Measurements from ENCODE around the gene PTPRM.

The PTPRM gene

GRCh38 chr18:8386669-8387380 lies 819.7 kb downstream of the PTPRM start:
- H4K20me1 ChIP-seq (ENCODE audit: insufficient read depth) = no peaks in the 10 kb centered on the region
- no peaks in the 10 kb centered on the region for H3K36me3 ChIP-seq (ENCODE audit: insufficient read depth)
- H3K4me1 ChIP-seq (ENCODE audit: low read depth, poor library complexity, severe bottlenecking) = no peaks in the 10 kb centered on the region
- H3K9ac ChIP-seq = no peak overlapping the region
- H3K4me3 ChIP-seq (IDR thresholded peaks at IDR 0.05; ENCODE audit: insufficient read depth, low read depth, low read length) = no peak overlapping the region
- TF ChIP-seq CTCF (conservative IDR thresholded peaks at IDR 0.05; ENCODE audit: low read depth, low read length) = no peak
- H3K27me3 ChIP-seq (ENCODE audit: insufficient read depth, low read depth) = no peaks in the 10 kb centered on the region
- no peak overlapping the region for H3K27ac ChIP-seq
- no peak overlapping the region for H2AFZ ChIP-seq (ENCODE audit: low read depth)
- no peak overlapping the region for H3K4me2 ChIP-seq
- H3K79me2 ChIP-seq (ENCODE audit: insufficient read depth, low read depth) = no peaks in the 10 kb centered on the region

DNA sequence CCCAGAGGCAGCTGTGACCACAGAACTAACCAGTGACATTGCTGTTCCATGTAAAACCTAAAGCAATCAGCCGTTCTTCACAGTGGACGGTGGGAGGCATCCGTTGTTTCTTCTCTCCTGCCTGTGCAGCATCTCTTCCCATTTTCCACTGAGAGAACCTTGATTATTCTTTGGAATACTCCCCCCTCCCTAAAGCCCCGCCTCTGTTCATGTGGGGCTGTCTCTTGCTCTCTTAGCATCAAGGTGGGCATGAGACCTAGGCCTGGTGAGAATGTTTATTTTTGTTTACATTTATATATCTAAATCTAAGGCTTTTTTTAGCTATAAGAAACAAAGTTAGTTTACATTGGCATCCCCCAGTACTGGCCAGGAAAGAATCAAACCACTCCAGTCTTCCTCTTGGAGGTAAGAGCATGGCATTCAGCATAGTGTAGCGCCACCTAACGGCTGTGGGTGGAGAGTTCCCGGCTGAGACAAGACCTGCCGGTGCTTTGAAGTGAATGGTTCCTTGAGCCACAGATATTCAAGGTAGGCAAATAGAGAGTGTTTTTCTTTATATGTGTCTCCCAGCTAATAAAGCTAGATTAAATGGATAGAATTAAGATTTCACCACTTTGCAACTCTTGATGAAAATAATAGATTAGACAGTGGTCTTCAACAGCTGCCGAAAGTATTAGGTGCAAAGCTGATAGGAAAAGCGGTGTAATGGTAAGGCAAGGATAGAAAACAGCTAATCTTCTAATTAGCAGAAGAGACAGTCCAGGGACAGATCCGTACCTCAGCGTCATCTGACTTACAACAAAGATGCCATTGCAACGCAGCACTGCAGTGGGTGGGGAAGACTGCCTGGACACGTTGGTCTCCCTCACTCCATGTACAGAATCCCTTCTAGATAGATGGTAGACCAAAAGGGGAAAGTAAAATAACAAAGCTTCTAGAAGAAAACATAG lies 822.5 kb downstream of the PTPRM start:
- no peak overlapping the region for H2AFZ ChIP-seq (ENCODE audit: low read depth)
- no peak overlapping the region for H3K4me3 ChIP-seq (IDR thresholded peaks at IDR 0.05; ENCODE audit: insufficient read depth, low read depth, low read length)
- H3K36me3 ChIP-seq (ENCODE audit: insufficient read depth) = no peaks in the 10 kb centered on the region
- H4K20me1 ChIP-seq (ENCODE audit: insufficient read depth) = no peaks in the 10 kb centered on the region
- no peaks in the 10 kb centered on the region for H3K4me1 ChIP-seq (ENCODE audit: low read depth, poor library complexity, severe bottlenecking)
- no peaks in the 10 kb centered on the region for H3K79me2 ChIP-seq (ENCODE audit: insufficient read depth, low read depth)
- TF ChIP-seq CTCF (conservative IDR thresholded peaks at IDR 0.05; ENCODE audit: low read depth, low read length) = peak; percentile 79
- H3K9ac ChIP-seq = no peak overlapping the region
- no peak overlapping the region for H3K4me2 ChIP-seq
- H3K27ac ChIP-seq = no peak overlapping the region
- no peaks in the 10 kb centered on the region for H3K27me3 ChIP-seq (ENCODE audit: insufficient read depth, low read depth)

DNA sequence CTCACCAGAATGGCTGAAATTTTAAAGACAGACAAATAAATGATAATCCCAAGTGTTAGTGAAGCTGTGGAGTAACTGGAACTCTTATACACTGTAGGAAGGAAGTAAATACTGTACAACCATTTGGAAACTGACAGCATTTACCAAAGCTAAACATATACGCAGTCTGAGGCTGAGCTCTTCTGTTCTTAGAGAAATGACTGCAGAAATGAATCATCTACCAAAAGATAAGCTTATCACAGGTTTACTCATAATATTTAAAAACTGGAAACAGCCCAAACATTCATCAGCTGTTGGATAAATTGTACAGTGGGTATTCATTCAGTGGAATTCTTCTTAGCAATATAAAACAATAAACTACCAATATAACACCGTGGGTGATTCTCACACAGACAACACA lies 824.0 kb downstream of the PTPRM start:
- Histone ChIP-seq H3K4me3 (IDR thresholded peaks at IDR 0.05; ENCODE audit: insufficient read depth, low read depth, low read length) (no peak overlapping the region), H3K79me2 (ENCODE audit: insufficient read depth, low read depth) (no peaks in the 10 kb centered on the region), H2AFZ (ENCODE audit: low read depth) (no peak overlapping the region), H3K4me1 (ENCODE audit: low read depth, poor library complexity, severe bottlenecking) (no peaks in the 10 kb centered on the region), H4K20me1 (ENCODE audit: insufficient read depth) (no peaks in the 10 kb centered on the region), H3K4me2 (no peak overlapping the region), H3K27ac (no peak overlapping the region), H3K9ac (no peak overlapping the region), H3K36me3 (ENCODE audit: insufficient read depth) (no peaks in the 10 kb centered on the region), H3K27me3 (ENCODE audit: insufficient read depth, low read depth) (no peaks in the 10 kb centered on the region)
- no peak for TF ChIP-seq CTCF (conservative IDR thresholded peaks at IDR 0.05; ENCODE audit: low read depth, low read length)

DNA sequence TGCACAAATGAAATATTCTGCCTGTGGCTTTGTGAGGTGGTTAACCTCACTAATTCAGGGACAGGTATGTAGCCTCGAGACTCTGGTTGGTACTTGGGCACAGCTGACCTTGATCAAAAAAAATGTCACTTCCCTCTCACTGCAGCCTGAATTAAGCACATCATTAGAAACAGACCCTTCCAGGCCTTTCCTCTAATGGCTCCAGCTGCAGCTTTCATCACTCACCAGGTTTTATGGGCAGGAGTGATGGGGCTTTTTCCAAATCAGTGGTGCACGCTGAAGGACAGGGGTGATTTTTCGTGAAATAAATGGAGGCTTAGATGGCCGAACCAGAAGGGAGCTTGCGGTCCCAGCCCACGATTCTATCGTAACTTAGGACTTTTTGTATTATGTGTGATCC lies 829.1 kb downstream of the PTPRM start:
- H3K79me2 ChIP-seq (ENCODE audit: insufficient read depth, low read depth) = no peaks in the 10 kb centered on the region
- no peaks in the 10 kb centered on the region for H3K36me3 ChIP-seq (ENCODE audit: insufficient read depth)
- no peaks in the 10 kb centered on the region for H4K20me1 ChIP-seq (ENCODE audit: insufficient read depth)
- no peaks in the 10 kb centered on the region for H3K27me3 ChIP-seq (ENCODE audit: insufficient read depth, low read depth)
- H3K4me3 ChIP-seq (IDR thresholded peaks at IDR 0.05; ENCODE audit: insufficient read depth, low read depth, low read length) = no peak overlapping the region
- H2AFZ ChIP-seq (ENCODE audit: low read depth) = no peak overlapping the region
- TF ChIP-seq CTCF (conservative IDR thresholded peaks at IDR 0.05; ENCODE audit: low read depth, low read length) = no peak
- no peak overlapping the region for H3K9ac ChIP-seq
- no peak overlapping the region for H3K4me2 ChIP-seq
- H3K27ac ChIP-seq = no peak overlapping the region
- H3K4me1 ChIP-seq (ENCODE audit: low read depth, poor library complexity, severe bottlenecking) = no peaks in the 10 kb centered on the region

Data from KMS-11 (cell line).